NB4 (cell line): Measurements from ENCODE around the gene OVAAL.

ENCODE experiments used
- DNase-seq: peaks from one replicate; pipeline ENCODE4 v3.0.0; 2010; ENCODE audit warnings: low read depth
- H3K4me3 ChIP-seq: one replicate; pipeline ENCODE4 v1.5.1; 2011; ENCODE audit warnings: mild to moderate bottlenecking, low read depth, low read length, moderate library complexity
- MAX ChIP-seq: IDR thresholded peaks from 2 replicates; pipeline ENCODE4 v1.6.1; 2011; ENCODE audit warnings: low read depth, low read length
- MYC ChIP-seq: IDR thresholded peaks from 2 replicates; pipeline ENCODE4 v1.6.1; 2011; ENCODE audit warnings: low read depth, low read length
- POLR2A ChIP-seq: IDR thresholded peaks from 2 replicates; pipeline ENCODE4 v1.6.1; 2011; ENCODE audit warnings: mild to moderate bottlenecking; ENCODE audit not compliant: insufficient read length; ENCODE audit errors: extremely low read depth
- TF ChIP-seq, protein P1 (sequence below): IDR thresholded peaks from one replicate; pipeline ENCODE4 v1.5.1; 2012; ENCODE audit warnings: low read depth, low read length

Gene OVAAL

GRCh38 chr1:180563026-180563827 lies 4.5 kb downstream of the OVAAL start:
- H3K4me3 ChIP-seq: no peak overlapping the region
- TF ChIP-seq MAX (no peak), POLR2A (no peak), MYC (no peak)
- peak; percentile 4 for DNase-seq

DNA sequence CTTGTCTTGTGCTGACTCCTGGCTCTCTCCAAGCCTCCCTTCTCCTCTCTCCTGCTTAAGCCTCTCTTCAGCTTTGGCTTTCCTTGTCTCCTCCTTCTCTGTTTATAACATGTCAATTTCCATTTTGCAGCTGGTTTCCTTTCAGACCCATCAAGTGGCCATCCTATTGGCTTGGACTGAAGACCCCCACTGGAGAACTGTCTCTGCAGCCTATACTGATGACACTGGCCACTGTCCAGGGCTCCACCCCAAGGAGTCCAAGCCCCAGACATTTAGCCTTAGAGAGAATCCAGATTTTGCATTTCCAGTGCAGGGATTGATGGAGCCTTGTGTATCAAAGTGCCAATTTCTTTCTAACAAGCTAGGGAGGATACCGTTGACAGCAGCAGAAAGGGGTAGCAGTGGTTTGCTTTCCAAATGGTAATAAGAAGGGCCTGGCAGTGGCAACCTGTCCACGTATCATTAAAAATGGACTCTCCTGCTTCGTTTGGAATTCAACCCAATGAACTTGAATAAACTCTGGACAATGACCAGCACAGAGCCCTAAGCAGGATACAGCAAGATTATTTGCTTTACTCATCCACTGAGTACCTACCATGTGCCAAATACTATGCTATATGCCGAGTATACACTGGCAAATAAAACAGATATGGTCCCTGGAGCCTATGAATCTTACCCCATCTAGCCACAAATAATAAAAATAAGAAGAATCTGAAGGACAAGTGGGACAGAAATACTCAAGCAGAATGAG lies 6.5 kb downstream of the OVAAL start:
- DNase-seq: no peak
- H3K4me3 ChIP-seq: no peak overlapping the region
- TF ChIP-seq POLR2A: no peak

GRCh38 chr1:180566026-180566425 lies 7.3 kb downstream of the OVAAL start:
- TF ChIP-seq, protein P1, sequence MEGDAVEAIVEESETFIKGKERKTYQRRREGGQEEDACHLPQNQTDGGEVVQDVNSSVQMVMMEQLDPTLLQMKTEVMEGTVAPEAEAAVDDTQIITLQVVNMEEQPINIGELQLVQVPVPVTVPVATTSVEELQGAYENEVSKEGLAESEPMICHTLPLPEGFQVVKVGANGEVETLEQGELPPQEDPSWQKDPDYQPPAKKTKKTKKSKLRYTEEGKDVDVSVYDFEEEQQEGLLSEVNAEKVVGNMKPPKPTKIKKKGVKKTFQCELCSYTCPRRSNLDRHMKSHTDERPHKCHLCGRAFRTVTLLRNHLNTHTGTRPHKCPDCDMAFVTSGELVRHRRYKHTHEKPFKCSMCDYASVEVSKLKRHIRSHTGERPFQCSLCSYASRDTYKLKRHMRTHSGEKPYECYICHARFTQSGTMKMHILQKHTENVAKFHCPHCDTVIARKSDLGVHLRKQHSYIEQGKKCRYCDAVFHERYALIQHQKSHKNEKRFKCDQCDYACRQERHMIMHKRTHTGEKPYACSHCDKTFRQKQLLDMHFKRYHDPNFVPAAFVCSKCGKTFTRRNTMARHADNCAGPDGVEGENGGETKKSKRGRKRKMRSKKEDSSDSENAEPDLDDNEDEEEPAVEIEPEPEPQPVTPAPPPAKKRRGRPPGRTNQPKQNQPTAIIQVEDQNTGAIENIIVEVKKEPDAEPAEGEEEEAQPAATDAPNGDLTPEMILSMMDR: no peak
- TF ChIP-seq POLR2A: no peak
- no peak for TF ChIP-seq MYC
- no peak for TF ChIP-seq MAX
- no peak for DNase-seq
- H3K4me3 ChIP-seq: no peak overlapping the region

- TF ChIP-seq, protein P1: no peak
- TF ChIP-seq MYC (no peak), POLR2A (no peak), MAX (no peak)
- no peak overlapping the region for H3K4me3 ChIP-seq
- DNase-seq: no peak
Observed at GRCh38 chr1:180566495-180566894, 7.7 kb downstream of the OVAAL start.

DNA sequence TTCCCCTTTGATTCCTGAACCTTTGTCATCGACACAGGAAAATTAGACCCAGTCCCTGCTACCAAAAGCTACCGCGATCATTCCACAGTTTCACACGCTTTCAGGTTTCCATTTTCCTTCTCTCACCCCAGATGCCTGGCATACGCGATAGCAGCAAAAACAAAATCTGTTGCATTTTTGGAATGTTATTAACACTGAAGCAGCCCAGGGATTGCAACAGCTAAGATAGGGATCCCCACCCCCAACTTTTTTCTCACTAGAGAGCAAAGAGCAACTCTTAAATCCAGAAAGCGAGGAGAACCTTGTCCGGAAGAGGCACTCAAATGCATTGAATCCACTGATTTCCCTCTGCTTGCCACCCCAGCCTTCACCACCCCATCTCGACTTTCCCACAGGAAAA lies 8.9 kb downstream of the OVAAL start:
- no peak for DNase-seq
- no peak for TF ChIP-seq POLR2A
- TF ChIP-seq MYC: no peak
- no peak for TF ChIP-seq MAX
- TF ChIP-seq, protein P1: no peak
- no peak overlapping the region for H3K4me3 ChIP-seq

DNA sequence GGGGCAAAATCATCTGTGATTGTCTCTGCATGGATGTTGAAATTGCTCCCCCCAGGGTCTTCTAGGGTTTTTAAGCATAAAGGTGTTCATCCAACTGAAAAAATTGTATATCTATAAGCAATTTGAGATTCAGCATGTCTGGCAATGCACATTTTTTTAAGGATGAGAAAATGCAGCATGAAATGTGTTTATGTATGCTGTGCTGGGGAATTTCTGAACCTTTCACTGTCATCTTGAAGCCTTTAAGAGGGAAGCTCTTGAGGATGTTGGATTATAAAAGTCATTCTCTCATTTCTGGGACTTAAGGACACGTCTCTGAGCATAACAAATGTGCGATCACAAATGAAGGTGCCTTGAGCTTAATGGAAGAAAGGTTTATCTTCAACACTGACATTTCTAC lies 9.4 kb downstream of the OVAAL start:
- H3K4me3 ChIP-seq: no peak overlapping the region
- TF ChIP-seq POLR2A (no peak), MYC (no peak), MAX (no peak)
- TF ChIP-seq, protein P1: no peak
- DNase-seq: no peak
